ENCODE measurements around the gene CHRM4. TPM values are rescaled to one million over a fixed set of nuclear protein-coding genes. Genes with fewer than 3 reads are reported as not detected.

Gene CHRM4
- total RNA-seq, 1 experiment from 2014 or later, result 0.31 TPM

GRCh38 chr11:46393231-46393616, 1.6 kb upstream of the CHRM4 start:
- H3K9me2 ChIP-seq (ENCODE audit: insufficient read depth), result no peaks in the 10 kb centered on the region
- TF ChIP-seq CTCF (conservative IDR thresholded peaks at IDR 0.05), result no peak
- TF ChIP-seq EZH2 (IDR thresholded peaks at IDR 0.05; ENCODE audit: low read depth), result no peak
- no peak overlapping the region for H3K4me2 ChIP-seq
- no peaks in the 10 kb centered on the region for H3K9me3 ChIP-seq (ENCODE audit: insufficient read depth, low read depth)
- POLR2A ChIA-PET (ENCODE audit: unreplicated experiment), result no interaction called here
- no peak overlapping the region for H3K4me3 ChIP-seq
- no peak overlapping the region for H3K27ac ChIP-seq
- intact Hi-C loops (cut with micrococcal nuclease; ENCODE audit: unreplicated experiment), result no loop called here
- peaks cover 25% of the 10 kb centered on the region for H4K20me1 ChIP-seq (ENCODE audit: insufficient read depth)
- H3K36me3 ChIP-seq (ENCODE audit: low read depth), result no peaks in the 10 kb centered on the region
- BruUV-seq (replicated peaks), result no TSS peak
- H3K4me1 ChIP-seq (replicated peaks; ENCODE audit: insufficient read depth), result 0 out of 2 replicates have a peak, but pooled peaks cover 4% of the 10 kb centered on the region
- no peaks in the 10 kb centered on the region for H3K79me2 ChIP-seq (ENCODE audit: low read depth)
- H3F3A ChIP-seq (ENCODE audit: insufficient read depth, low read depth), result peaks cover 5% of the 10 kb centered on the region
- H3K27me3 ChIP-seq (ENCODE audit: insufficient read depth, low read depth), result peaks cover 22% of the 10 kb centered on the region
- peak in 1 of 2 experiments; percentile 27 for DNase-seq
- CTCF ChIA-PET, result interaction anchor here (1.2 kb wide), 1 partner anchor 256 kb away, joined by 3 read pairs; no protein-coding TSS in a partner anchor
- no peak overlapping the region for H2AFZ ChIP-seq

- no peak overlapping the region for H2AFZ ChIP-seq
- TF ChIP-seq CTCF (conservative IDR thresholded peaks at IDR 0.05), result no peak
- TF ChIP-seq EZH2 (IDR thresholded peaks at IDR 0.05; ENCODE audit: low read depth), result no peak
- peak overlapping the region; percentile 70 for H3K4me2 ChIP-seq
- H3K79me2 ChIP-seq (ENCODE audit: low read depth), result no peaks in the 10 kb centered on the region
- DNase-seq, result peak; percentile 66 to 86
- no peaks in the 10 kb centered on the region for H3K9me3 ChIP-seq (ENCODE audit: insufficient read depth, low read depth)
- H3F3A ChIP-seq (ENCODE audit: insufficient read depth, low read depth), result peaks cover 5% of the 10 kb centered on the region
- H3K4me3 ChIP-seq, result no peak overlapping the region
- CTCF ChIA-PET, result interaction anchor here (0.6 to 1.6 kb wide), 6 partner anchors 9 to 256 kb away, joined by 3 to 10 read pairs (median 3); partner anchors contain the start of gene DGKZ
- H4K20me1 ChIP-seq (ENCODE audit: insufficient read depth), result peaks cover 25% of the 10 kb centered on the region
- peaks cover 22% of the 10 kb centered on the region for H3K27me3 ChIP-seq (ENCODE audit: insufficient read depth, low read depth)
- no peak overlapping the region for H3K27ac ChIP-seq
- intact Hi-C loops (cut with micrococcal nuclease; ENCODE audit: unreplicated experiment), result no loop called here
- no peaks in the 10 kb centered on the region for H3K9me2 ChIP-seq (ENCODE audit: insufficient read depth)
- POLR2A ChIA-PET (ENCODE audit: unreplicated experiment), result no interaction called here
- no TSS peak for BruUV-seq (replicated peaks)
- H3K4me1 ChIP-seq (replicated peaks; ENCODE audit: insufficient read depth), result 0 out of 2 replicates have a peak, but pooled peaks cover 4% of the 10 kb centered on the region
- H3K36me3 ChIP-seq (ENCODE audit: low read depth), result no peaks in the 10 kb centered on the region
Observed at GRCh38 chr11:46392421-46393230, 1.1 kb upstream of the CHRM4 start.

- no peak overlapping the region for H3K27ac ChIP-seq
- H3K36me3 ChIP-seq (ENCODE audit: low read depth), result no peaks in the 10 kb centered on the region
- H3K4me3 ChIP-seq, result no peak overlapping the region
- no peaks in the 10 kb centered on the region for H3K79me2 ChIP-seq (ENCODE audit: low read depth)
- intact Hi-C loops (cut with micrococcal nuclease; ENCODE audit: unreplicated experiment), result no loop called here
- no TSS peak for BruUV-seq (replicated peaks)
- CTCF ChIA-PET, result interaction anchor here (0.5 to 1.6 kb wide), 6 partner anchors 8 to 269 kb away, joined by 3 to 20 read pairs (median 8); partner anchors contain the start of gene DGKZ
- POLR2A ChIA-PET (ENCODE audit: unreplicated experiment), result no interaction called here
- no peaks in the 10 kb centered on the region for H3K9me2 ChIP-seq (ENCODE audit: insufficient read depth)
- H3K9me3 ChIP-seq (ENCODE audit: insufficient read depth, low read depth), result no peaks in the 10 kb centered on the region
- H4K20me1 ChIP-seq (ENCODE audit: insufficient read depth), result peaks cover 25% of the 10 kb centered on the region
- peaks cover 13% of the 10 kb centered on the region for H3K4me1 ChIP-seq (replicated peaks; ENCODE audit: insufficient read depth)
- H3K27me3 ChIP-seq (ENCODE audit: insufficient read depth, low read depth), result peaks cover 22% of the 10 kb centered on the region
- DNase-seq, result no peak
- H2AFZ ChIP-seq, result no peak overlapping the region
- peak overlapping the region; percentile 70; the same call in 1 of the 2 replicates for H3K4me2 ChIP-seq
- peaks cover 10% of the 10 kb centered on the region for H3F3A ChIP-seq (ENCODE audit: insufficient read depth, low read depth)
- TF ChIP-seq EZH2 (IDR thresholded peaks at IDR 0.05; ENCODE audit: low read depth) (no peak), CTCF (conservative IDR thresholded peaks at IDR 0.05) (no peak)
Observed at GRCh38 chr11:46391186-46391577, 394 bp downstream of the CHRM4 start.

All from PC-9 (cell line).